H1 (cell line): ENCODE results near the gene TWIST2.

Source experiments
- JUND ChIP-seq: IDR thresholded peaks from 2 replicates; pipeline ENCODE4 v1.6.1; 2011; ENCODE audit warnings: mild to moderate bottlenecking, improper control_type of control experiment, low read length
- POLR2A ChIP-seq, 2 experiments: IDR thresholded peaks; 1 replicate in 1 of 2; 2 replicates in 1 of 2; pipeline ENCODE4 v1.6.1; 2011; ENCODE audit warnings: low read depth in 2 of 2, low read length in 2 of 2, mild to moderate bottlenecking in 2 of 2; ENCODE audit errors: control extremely low read depth in 1 of 2
- POLR2AphosphoS5 ChIP-seq: IDR thresholded peaks from 2 replicates; pipeline ENCODE4 v1.6.1; 2011; ENCODE audit warnings: low read depth, low read length
- TCF12 ChIP-seq: IDR thresholded peaks from 2 replicates; pipeline ENCODE4 v1.6.1; 2011; ENCODE audit warnings: low read depth, mild to moderate bottlenecking, low read length
- TF ChIP-seq, protein P1 (sequence below), 3 experiments: IDR thresholded peaks; 1 replicate in 2 of 3; 2 replicates in 1 of 3; pipeline versions ENCODE4 v1.5.1 to v1.6.1; 2011; ENCODE audit warnings: low read length in 3 of 3, mild to moderate bottlenecking in 3 of 3, inconsistent platforms in 2 of 3, low read depth in 1 of 3, moderate library complexity in 1 of 3; ENCODE audit not compliant: insufficient read depth in 1 of 3; ENCODE audit errors: control extremely low read depth in 1 of 3

DNA sequence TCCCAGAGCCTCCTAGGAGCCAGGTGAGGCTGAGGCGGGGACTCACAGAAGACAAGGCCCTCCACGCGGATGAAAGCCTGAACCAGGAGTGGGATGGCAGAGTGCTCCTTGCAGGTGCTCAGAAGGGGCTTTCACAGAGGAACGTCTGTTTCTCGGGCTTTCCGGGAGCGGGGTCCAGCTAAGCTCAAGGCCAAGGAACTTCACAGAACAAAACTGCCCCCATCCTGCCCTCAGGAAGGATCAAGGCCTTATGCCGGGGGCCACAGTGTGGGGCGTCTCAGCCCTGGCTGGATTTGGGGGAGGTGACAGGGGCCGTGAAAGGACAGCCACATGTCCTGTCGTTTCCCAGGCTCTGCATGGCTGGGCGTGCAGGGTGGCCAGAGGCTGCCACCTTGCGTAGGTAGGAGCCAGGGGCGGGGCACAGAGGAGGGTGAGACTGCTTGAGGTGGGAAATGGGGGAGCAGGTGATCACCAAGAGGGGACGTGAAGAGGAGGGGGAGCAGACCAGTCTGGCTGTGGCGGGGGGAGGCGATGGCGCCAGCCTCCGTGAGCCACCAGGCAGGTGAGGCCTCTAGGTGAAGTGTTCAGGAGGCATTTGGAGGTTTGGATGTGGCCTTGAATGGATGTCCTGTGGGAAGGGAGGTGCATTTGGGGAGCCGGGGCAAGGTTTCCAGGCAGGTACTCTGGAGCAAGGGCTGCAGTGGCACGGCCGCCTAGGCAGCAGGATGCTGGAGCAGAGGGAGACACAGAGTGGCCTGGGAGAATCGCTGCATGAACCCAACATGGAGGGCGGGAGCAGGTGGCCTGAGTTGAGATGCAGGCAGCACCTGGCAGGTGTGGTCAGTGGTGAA lies 79.1 kb downstream of the TWIST2 start:
- TF ChIP-seq, protein P1, sequence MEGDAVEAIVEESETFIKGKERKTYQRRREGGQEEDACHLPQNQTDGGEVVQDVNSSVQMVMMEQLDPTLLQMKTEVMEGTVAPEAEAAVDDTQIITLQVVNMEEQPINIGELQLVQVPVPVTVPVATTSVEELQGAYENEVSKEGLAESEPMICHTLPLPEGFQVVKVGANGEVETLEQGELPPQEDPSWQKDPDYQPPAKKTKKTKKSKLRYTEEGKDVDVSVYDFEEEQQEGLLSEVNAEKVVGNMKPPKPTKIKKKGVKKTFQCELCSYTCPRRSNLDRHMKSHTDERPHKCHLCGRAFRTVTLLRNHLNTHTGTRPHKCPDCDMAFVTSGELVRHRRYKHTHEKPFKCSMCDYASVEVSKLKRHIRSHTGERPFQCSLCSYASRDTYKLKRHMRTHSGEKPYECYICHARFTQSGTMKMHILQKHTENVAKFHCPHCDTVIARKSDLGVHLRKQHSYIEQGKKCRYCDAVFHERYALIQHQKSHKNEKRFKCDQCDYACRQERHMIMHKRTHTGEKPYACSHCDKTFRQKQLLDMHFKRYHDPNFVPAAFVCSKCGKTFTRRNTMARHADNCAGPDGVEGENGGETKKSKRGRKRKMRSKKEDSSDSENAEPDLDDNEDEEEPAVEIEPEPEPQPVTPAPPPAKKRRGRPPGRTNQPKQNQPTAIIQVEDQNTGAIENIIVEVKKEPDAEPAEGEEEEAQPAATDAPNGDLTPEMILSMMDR (IDR thresholded peaks at IDR 0.05; ENCODE audit: control extremely low read depth in 1 of 3, insufficient read depth in 1 of 3, low read depth in 1 of 3, low read length in 3 of 3): no peak
- TF ChIP-seq JUND (no peak), TCF12 (no peak), POLR2A (IDR thresholded peaks at IDR 0.05; ENCODE audit: control extremely low read depth in 1 of 2, low read depth in 2 of 2, low read length in 2 of 2) (no peak), POLR2AphosphoS5 (no peak)
